AG04450 (cell line): ENCODE data around the gene ERG28. TPM values are rescaled to one million over a fixed set of nuclear protein-coding genes. Genes with fewer than 3 reads are reported as not detected.
"Not testable (repeated sequence)": the region's sequence is repeated elsewhere in the genome, so short reads cannot be mapped to it uniquely, and the experiment has no call there.

ENCODE experiments used
- CTCF ChIA-PET: fragments of 300-600, 350-600 bp; formaldehyde crosslinking; extraction: SDS; loops from one replicate; lab custom pipeline; 2022; ENCODE audit warnings: antibody characterized with exemption, inconsistent platforms; lab: Charles Lee
- POLR2A ChIA-PET: fragments of 350-600 bp; formaldehyde crosslinking; extraction: SDS; loops from one replicate; lab custom pipeline; 2021; ENCODE audit warnings: antibody characterized with exemption, inconsistent platforms; lab: Yijun Ruan, JAX
- DNase-seq: peaks from one replicate; pipeline ENCODE4 v3.0.0-alpha.2; 2011; ENCODE audit warnings: low read depth, low spot score
- H3K27ac ChIP-seq: one replicate; pipeline ENCODE4 v1.5.1; 2012; ENCODE audit warnings: low read depth, low read length, control low read depth
- H3K27me3 ChIP-seq: one replicate; pipeline ENCODE4 v1.6.0; 2012; ENCODE audit warnings: low read length; ENCODE audit not compliant: control insufficient read depth, insufficient read depth
- H3K4me3 ChIP-seq: 2 replicates; pipeline ENCODE4 v1.5.1; 2011; ENCODE audit warnings: mild to moderate bottlenecking, low read depth, low read length, control low read depth
- H3K9me3 ChIP-seq: 2 replicates; pipeline ENCODE4 v1.5.1; 2012; ENCODE audit warnings: low read length; ENCODE audit not compliant: control insufficient read depth, insufficient read depth
- CTCF ChIP-seq: IDR thresholded peaks from 2 replicates; pipeline ENCODE4 v1.5.1; 2011; ENCODE audit warnings: low read depth, low read length, control low read depth, inconsistent platforms
- polyA plus RNA-seq: library from polyadenylated mRNA; depleted of rRNA; stranded (reverse); fragments of >200 nt; gene quantifications from 2 replicates; pipeline ENCODE4 v1.2.3, GENCODE V29; 2011

ERG28 gene
- polyA plus RNA-seq, 1 experiment = 24.7 TPM

GRCh38 chr14:75697386-75697785 is 36.7 kb upstream of the ERG28 start:
- Histone ChIP-seq H3K4me3 (no peak overlapping the region), H3K9me3 (no peaks in the 10 kb centered on the region), H3K27ac (no peak overlapping the region), H3K27me3 (no peaks in the 10 kb centered on the region)
- no peak for DNase-seq
- no peak for TF ChIP-seq CTCF
- POLR2A ChIA-PET = no interaction called here
- CTCF ChIA-PET = interaction anchor here (1.1 kb wide), 1 partner anchor 17 kb away, joined by 3 read pairs; no protein-coding TSS in a partner anchor

- CTCF ChIA-PET, DNase-seq, POLR2A ChIA-PET, H3K27me3 ChIP-seq, H3K4me3 ChIP-seq, H3K27ac ChIP-seq, H3K9me3 ChIP-seq: not testable (repeated sequence)
These were observed 34.3 kb upstream of the ERG28 start for GRCh38 chr14:75695025-75695424.

GRCh38 chr14:75690010-75690409 is 29.3 kb upstream of the ERG28 start:
- no peak overlapping the region for H3K4me3 ChIP-seq
- H3K27me3 ChIP-seq = no peaks in the 10 kb centered on the region
- DNase-seq = no peak
- ChIA-PET CTCF (interaction anchor here (1.3 kb wide), 1 partner anchor 19 kb away, joined by 5 read pairs; no protein-coding TSS in a partner anchor), POLR2A (no interaction called here)
- TF ChIP-seq CTCF = no peak
- H3K27ac ChIP-seq = no peak overlapping the region
- no peaks in the 10 kb centered on the region for H3K9me3 ChIP-seq

GRCh38 chr14:75689012-75689411 is 28.3 kb upstream of the ERG28 start:
- ChIA-PET POLR2A (no interaction called here), CTCF (interaction anchor here (1.5 to 2.5 kb wide), 2 partner anchors 21 to 35 kb away, joined by 7 to 8 read pairs; no protein-coding TSS in a partner anchor)
- Histone ChIP-seq H3K4me3 (no peak overlapping the region), H3K27me3 (no peaks in the 10 kb centered on the region), H3K27ac (no peak overlapping the region), H3K9me3 (no peaks in the 10 kb centered on the region)
- TF ChIP-seq CTCF = no peak
- DNase-seq = no peak

- H3K27me3 ChIP-seq = no peaks in the 10 kb centered on the region
- POLR2A ChIA-PET = no interaction called here
- H3K9me3 ChIP-seq = no peaks in the 10 kb centered on the region
- H3K4me3 ChIP-seq = no peak overlapping the region
- no peak overlapping the region for H3K27ac ChIP-seq
- DNase-seq = no peak
- no peak for TF ChIP-seq CTCF
- CTCF ChIA-PET = interaction anchor here (1.5 to 1.9 kb wide), 2 partner anchors 24 to 297 kb away, joined by 5 to 15 read pairs; no protein-coding TSS in a partner anchor
These were observed 25.2 kb upstream of the ERG28 start for GRCh38 chr14:75685910-75686309.
